Liver (tissue), 9 donors: ENCODE data around the gene CA11. TPM values are rescaled to one million over a fixed set of nuclear protein-coding genes. Genes with fewer than 3 reads are reported as not detected.

ENCODE experiments used
- DNase-seq: peaks from one replicate; pipeline ENCODE4 v3.0.0-alpha.2; 2017; ENCODE audit warnings: low spot score
- H3K27ac ChIP-seq, 2 donors: one replicate each; pipeline ENCODE4 v1.7.0; 2013; ENCODE audit warnings: inconsistent platforms in 2 of 2, low read length in 2 of 2, control low read depth in 1 of 2, low read depth in 1 of 2, mild to moderate bottlenecking in 1 of 2
- H3K27me3 ChIP-seq, 4 donors: one replicate each; pipeline versions ENCODE4 v1.6.1 to v1.7.0; 2013; ENCODE audit warnings: low read length in 3 of 4, inconsistent platforms in 1 of 4, mild to moderate bottlenecking in 1 of 4, moderate library complexity in 1 of 4; ENCODE audit not compliant: control insufficient read depth in 4 of 4, insufficient read depth in 4 of 4
- H3K36me3 ChIP-seq, 4 donors: one replicate each; pipeline versions ENCODE4 v1.6.1 to v1.7.0; 2013; ENCODE audit warnings: low read length in 3 of 4, mild to moderate bottlenecking in 3 of 4, low read depth in 1 of 4, moderate library complexity in 1 of 4; ENCODE audit not compliant: control insufficient read depth in 4 of 4, insufficient read depth in 3 of 4
- H3K4me1 ChIP-seq, 4 donors: one replicate each; pipeline versions ENCODE4 v1.6.1 to v1.7.0; 2013; ENCODE audit warnings: low read length in 3 of 4, mild to moderate bottlenecking in 3 of 4, moderate library complexity in 1 of 4; ENCODE audit not compliant: control insufficient read depth in 4 of 4, insufficient read depth in 4 of 4
- H3K4me3 ChIP-seq, 3 donors: one replicate each; pipeline versions ENCODE4 v1.6.1 to v1.7.0; 2013; ENCODE audit warnings: low read length in 3 of 3, control low read depth in 1 of 3, low read depth in 1 of 3, mild to moderate bottlenecking in 1 of 3
- H3K9ac ChIP-seq, 2 donors: one replicate each; pipeline ENCODE4 v1.7.0; 2013; ENCODE audit warnings: low read length in 2 of 2, mild to moderate bottlenecking in 2 of 2, moderate library complexity in 2 of 2, control low read depth in 1 of 2, low read depth in 1 of 2
- H3K9me3 ChIP-seq, 4 donors: one replicate each; pipeline versions ENCODE4 v1.6.1 to v1.7.0; 2013; ENCODE audit warnings: low read length in 3 of 4; ENCODE audit not compliant: control insufficient read depth in 4 of 4
- FOXA2 ChIP-seq: IDR thresholded peaks from 2 replicates; pipeline ENCODE4 v1.6.1; 2016; ENCODE audit warnings: antibody characterized with exemption
- GABPA ChIP-seq, 2 donors: IDR thresholded peaks in 1 of 2; conservative IDR thresholded peaks in 1 of 2; 2 replicates each; pipeline ENCODE4 v1.6.1; 2016; ENCODE audit warnings: antibody characterized with exemption in 2 of 2, mild to moderate bottlenecking in 1 of 2, moderate library complexity in 1 of 2
- HNF4A ChIP-seq, 2 donors: conservative IDR thresholded peaks; 2 replicates each; pipeline ENCODE4 v1.6.1; 2016; ENCODE audit warnings: antibody characterized with exemption in 2 of 2, mild to moderate bottlenecking in 2 of 2
- HNF4G ChIP-seq: IDR thresholded peaks from 2 replicates; pipeline ENCODE4 v1.6.1; 2016; ENCODE audit warnings: antibody characterized with exemption
- RXRA ChIP-seq, 2 donors: IDR thresholded peaks; 2 replicates each; pipeline ENCODE4 v1.6.1; 2017 to 2018; ENCODE audit warnings: antibody characterized with exemption in 2 of 2, mild to moderate bottlenecking in 1 of 2
- YY1 ChIP-seq: IDR thresholded peaks from 2 replicates; pipeline ENCODE4 v1.6.1; 2016; ENCODE audit warnings: antibody characterized with exemption, mild to moderate bottlenecking
- WGBS: extraction: QIAGEN DNeasy Blood & Tissue Kit; methylation state at CpG from one replicate; pipeline ENCODE4 v1.1.7; 2013; 5-methylcytosine and 5-hydroxymethylcytosine counted together
- polyA plus RNA-seq, 2 donors: library from polyadenylated mRNA; stranded (reverse) in 1 of 2; unstranded in 1 of 2; fragments of 200-250 nt in 1 of 2; fragments of >200 nt in 1 of 2; fragmentation: Nextera tagmentation in 1 of 2; extraction: Ambion mirVana in 1 of 2; gene quantifications; one replicate each; pipeline versions ENCODE4 v1.2.1 to v1.2.3, GENCODE V29; 2013 to 2015
- total RNA-seq, 2 donors: library from RNA; depleted of rRNA; stranded (reverse); fragments of >200 nt; gene quantifications; one replicate each; pipeline ENCODE4 v1.2.3, GENCODE V29; 2014
- TF ChIP-seq, protein P1 (sequence below): IDR thresholded peaks from 2 replicates; pipeline ENCODE4 v1.6.1; 2016; ENCODE audit warnings: antibody characterized with exemption
- TF ChIP-seq, protein P2 (sequence below): IDR thresholded peaks from 2 replicates; pipeline ENCODE4 v1.6.1; 2016; ENCODE audit warnings: antibody characterized with exemption, mild to moderate bottlenecking
- TF ChIP-seq, protein P3 (sequence below): IDR thresholded peaks from 2 replicates; pipeline ENCODE4 v1.6.1; 2016; ENCODE audit warnings: antibody characterized with exemption
- TF ChIP-seq, protein P4 (sequence below): fragments of 150-350 bp; IDR thresholded peaks from 2 replicates; pipeline ENCODE4 v1.5.1; 2017; ENCODE audit warnings: improper control_type of control experiment, low read depth, low read length; ENCODE audit not compliant: missing input control
- donor health status: healthy.
- donor health status: healthy.
- donor health status: healthy.
- donor health status: healthy.
- donor health status: healthy.

CA11 gene
- total and polyA plus RNA-seq, 4 donors = 0.09 to 1.1 (median 0.34) TPM

DNA sequence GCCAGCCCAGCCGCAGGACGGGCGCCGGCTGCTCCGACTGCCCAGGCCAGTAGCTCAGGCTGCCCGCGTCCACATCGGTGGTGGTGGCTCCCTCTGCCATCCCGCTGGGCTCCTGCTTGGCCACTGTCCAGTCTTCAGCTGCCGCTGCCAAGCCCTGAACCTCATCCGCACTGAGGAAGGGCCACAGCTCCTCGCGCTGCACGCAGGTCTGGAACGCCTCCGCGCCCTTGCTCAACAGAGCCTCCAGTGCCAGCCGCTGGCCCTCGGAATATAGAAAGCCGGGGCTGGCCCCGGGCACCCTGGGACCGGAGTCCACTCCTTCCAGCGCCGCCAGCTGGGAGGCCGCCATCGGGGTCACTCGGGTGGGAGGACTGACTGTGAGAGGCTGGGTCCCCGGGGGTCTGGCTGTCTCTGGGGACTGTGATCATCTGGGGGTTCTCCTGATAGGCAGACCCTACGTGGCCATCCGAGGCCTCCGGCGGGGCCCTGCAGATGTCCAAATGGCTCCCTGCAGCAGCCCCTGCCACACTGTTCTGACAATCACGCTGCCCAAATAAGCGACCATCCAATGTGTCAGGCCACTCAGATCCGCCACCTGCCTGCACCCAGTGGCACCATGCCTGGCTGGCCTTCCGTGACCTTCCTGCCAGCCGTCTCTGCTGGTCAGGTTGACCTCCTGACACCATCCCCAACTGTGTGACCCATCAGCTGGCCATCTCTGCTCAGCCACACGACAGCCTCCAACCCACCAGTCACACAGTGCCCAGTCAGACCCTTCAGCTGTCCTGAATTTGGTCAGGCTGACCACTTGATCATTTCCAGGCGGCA, 32.7 kb downstream of the CA11 start:
- DNase-seq = no peak
- Histone ChIP-seq H3K36me3 (peaks cover 15 to 27% (median 18%) of the 10 kb centered on the region in 4 donors), H3K27ac (peak overlapping the region in 1 of 2 donors; percentile 53), H3K27me3 (no peaks in the 10 kb centered on the region), H3K9ac (no peak overlapping the region), H3K4me1 (peaks cover 8 to 33% (median 22%) of the 10 kb centered on the region in 4 donors), H3K9me3 (no peaks in the 10 kb centered on the region), H3K4me3 (no peak overlapping the region)
- WGBS = 76% methylated on average over 39 of the region's 39 CpGs
- TF ChIP-seq FOXA2 (no peak), RXRA (IDR thresholded peaks at IDR 0.05) (peak; percentile 73 to 81)

DNA sequence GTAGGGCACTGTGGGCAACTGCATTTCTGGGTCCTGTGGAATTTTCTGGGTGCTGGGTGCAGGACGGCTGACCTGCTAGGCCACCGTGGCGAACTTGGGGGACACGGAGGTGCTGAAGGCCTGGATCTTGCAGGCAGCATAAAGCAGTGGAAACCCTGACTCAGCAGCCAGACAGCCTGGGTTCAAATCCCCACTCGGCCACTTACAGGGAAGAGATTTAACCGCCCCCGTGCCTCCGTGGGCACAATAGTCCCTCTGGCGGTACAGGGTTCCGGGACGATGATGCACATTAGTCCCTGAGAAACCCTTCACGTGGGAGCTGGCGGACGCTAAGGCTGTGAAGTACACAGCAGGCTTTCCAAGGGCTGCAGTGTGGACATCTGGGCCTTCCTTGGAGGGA, 34.1 kb downstream of the CA11 start:
- no peaks in the 10 kb centered on the region for H3K9me3 ChIP-seq
- TF ChIP-seq, protein P1, sequence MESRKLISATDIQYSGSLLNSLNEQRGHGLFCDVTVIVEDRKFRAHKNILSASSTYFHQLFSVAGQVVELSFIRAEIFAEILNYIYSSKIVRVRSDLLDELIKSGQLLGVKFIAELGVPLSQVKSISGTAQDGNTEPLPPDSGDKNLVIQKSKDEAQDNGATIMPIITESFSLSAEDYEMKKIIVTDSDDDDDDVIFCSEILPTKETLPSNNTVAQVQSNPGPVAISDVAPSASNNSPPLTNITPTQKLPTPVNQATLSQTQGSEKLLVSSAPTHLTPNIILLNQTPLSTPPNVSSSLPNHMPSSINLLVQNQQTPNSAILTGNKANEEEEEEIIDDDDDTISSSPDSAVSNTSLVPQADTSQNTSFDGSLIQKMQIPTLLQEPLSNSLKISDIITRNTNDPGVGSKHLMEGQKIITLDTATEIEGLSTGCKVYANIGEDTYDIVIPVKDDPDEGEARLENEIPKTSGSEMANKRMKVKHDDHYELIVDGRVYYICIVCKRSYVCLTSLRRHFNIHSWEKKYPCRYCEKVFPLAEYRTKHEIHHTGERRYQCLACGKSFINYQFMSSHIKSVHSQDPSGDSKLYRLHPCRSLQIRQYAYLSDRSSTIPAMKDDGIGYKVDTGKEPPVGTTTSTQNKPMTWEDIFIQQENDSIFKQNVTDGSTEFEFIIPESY = no peak
- no peak for TF ChIP-seq GABPA (IDR thresholded peaks at IDR 0.05 in 1 of 2, conservative IDR thresholded peaks at IDR 0.05 in 1 of 2)
- TF ChIP-seq HNF4G = no peak
- TF ChIP-seq, protein P2, sequence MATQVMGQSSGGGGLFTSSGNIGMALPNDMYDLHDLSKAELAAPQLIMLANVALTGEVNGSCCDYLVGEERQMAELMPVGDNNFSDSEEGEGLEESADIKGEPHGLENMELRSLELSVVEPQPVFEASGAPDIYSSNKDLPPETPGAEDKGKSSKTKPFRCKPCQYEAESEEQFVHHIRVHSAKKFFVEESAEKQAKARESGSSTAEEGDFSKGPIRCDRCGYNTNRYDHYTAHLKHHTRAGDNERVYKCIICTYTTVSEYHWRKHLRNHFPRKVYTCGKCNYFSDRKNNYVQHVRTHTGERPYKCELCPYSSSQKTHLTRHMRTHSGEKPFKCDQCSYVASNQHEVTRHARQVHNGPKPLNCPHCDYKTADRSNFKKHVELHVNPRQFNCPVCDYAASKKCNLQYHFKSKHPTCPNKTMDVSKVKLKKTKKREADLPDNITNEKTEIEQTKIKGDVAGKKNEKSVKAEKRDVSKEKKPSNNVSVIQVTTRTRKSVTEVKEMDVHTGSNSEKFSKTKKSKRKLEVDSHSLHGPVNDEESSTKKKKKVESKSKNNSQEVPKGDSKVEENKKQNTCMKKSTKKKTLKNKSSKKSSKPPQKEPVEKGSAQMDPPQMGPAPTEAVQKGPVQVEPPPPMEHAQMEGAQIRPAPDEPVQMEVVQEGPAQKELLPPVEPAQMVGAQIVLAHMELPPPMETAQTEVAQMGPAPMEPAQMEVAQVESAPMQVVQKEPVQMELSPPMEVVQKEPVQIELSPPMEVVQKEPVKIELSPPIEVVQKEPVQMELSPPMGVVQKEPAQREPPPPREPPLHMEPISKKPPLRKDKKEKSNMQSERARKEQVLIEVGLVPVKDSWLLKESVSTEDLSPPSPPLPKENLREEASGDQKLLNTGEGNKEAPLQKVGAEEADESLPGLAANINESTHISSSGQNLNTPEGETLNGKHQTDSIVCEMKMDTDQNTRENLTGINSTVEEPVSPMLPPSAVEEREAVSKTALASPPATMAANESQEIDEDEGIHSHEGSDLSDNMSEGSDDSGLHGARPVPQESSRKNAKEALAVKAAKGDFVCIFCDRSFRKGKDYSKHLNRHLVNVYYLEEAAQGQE = no peak
- TF ChIP-seq FOXA2 = no peak
- TF ChIP-seq, protein P3, sequence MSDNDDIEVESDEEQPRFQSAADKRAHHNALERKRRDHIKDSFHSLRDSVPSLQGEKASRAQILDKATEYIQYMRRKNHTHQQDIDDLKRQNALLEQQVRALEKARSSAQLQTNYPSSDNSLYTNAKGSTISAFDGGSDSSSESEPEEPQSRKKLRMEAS = no peak
- no peak for TF ChIP-seq YY1
- H3K27ac ChIP-seq = no peak overlapping the region
- no peak for DNase-seq
- no peak overlapping the region for H3K4me3 ChIP-seq
- H3K9ac ChIP-seq = no peak overlapping the region
- H3K27me3 ChIP-seq = no peaks in the 10 kb centered on the region
- peaks cover 15 to 22% (median 18%) of the 10 kb centered on the region in 4 donors for H3K36me3 ChIP-seq
- 93% methylated on average over 14 of the region's 14 CpGs for WGBS
- H3K4me1 ChIP-seq = peaks cover 2 to 19% (median 11%) of the 10 kb centered on the region in 4 donors

DNA sequence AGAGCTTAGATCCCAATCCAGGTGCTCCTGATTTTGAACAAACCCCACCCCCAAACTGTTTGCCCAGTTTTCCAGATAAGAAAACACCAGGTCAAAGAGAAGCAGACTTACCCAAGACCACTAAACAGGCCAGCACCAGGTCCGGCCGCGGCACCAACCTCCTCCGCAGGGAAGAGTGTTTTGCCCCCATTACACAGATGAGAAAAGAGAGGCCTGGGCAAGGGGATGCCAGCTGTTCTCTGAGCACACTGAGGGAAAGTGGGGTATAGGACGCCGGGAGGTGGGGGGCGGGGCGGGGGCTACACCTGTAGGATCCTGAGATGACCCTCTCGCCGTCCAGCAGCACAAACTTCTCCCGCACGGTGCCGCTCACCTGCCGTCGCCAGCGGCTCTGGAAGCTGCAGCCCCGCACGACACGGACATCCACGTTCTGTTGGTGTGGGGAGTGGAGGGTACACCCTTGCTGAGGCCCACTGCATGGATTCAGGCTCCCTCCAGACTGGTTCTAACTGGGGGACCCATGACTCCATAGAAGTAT, 36.3 kb downstream of the CA11 start:
- Histone ChIP-seq H3K9me3 (no peaks in the 10 kb centered on the region), H3K27me3 (no peaks in the 10 kb centered on the region), H3K4me1 (peaks cover 0 to 8% (median 4%) of the 10 kb centered on the region in 4 donors), H3K27ac (no peak overlapping the region), H3K36me3 (peaks cover 0 to under 1% (median 0%) of the 10 kb centered on the region in 4 donors), H3K4me3 (no peak overlapping the region), H3K9ac (no peak overlapping the region)
- WGBS = 96% methylated on average over 20 of the region's 20 CpGs
- no peak for DNase-seq
- TF ChIP-seq FOXA2 (no peak), HNF4A (conservative IDR thresholded peaks at IDR 0.05) (no peak), HNF4G (no peak)
- TF ChIP-seq, protein P4, sequence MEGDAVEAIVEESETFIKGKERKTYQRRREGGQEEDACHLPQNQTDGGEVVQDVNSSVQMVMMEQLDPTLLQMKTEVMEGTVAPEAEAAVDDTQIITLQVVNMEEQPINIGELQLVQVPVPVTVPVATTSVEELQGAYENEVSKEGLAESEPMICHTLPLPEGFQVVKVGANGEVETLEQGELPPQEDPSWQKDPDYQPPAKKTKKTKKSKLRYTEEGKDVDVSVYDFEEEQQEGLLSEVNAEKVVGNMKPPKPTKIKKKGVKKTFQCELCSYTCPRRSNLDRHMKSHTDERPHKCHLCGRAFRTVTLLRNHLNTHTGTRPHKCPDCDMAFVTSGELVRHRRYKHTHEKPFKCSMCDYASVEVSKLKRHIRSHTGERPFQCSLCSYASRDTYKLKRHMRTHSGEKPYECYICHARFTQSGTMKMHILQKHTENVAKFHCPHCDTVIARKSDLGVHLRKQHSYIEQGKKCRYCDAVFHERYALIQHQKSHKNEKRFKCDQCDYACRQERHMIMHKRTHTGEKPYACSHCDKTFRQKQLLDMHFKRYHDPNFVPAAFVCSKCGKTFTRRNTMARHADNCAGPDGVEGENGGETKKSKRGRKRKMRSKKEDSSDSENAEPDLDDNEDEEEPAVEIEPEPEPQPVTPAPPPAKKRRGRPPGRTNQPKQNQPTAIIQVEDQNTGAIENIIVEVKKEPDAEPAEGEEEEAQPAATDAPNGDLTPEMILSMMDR = no peak
- TF ChIP-seq, protein P2 = no peak
- TF ChIP-seq, protein P1 = no peak
